AG04450 (cell line): Measurements from ENCODE around the gene AFF3. TPM values are rescaled to one million over a fixed set of nuclear protein-coding genes. Genes with fewer than 3 reads are reported as not detected.
"Not testable (repeated sequence)": the region's sequence is repeated elsewhere in the genome, so short reads cannot be mapped to it uniquely, and the experiment has no call there.

Experiments
- CTCF ChIA-PET: fragments of 300-600, 350-600 bp; formaldehyde crosslinking; extraction: SDS; loops from one replicate; lab custom pipeline; 2022; ENCODE audit warnings: antibody characterized with exemption, inconsistent platforms; lab: Charles Lee
- POLR2A ChIA-PET: fragments of 350-600 bp; formaldehyde crosslinking; extraction: SDS; loops from one replicate; lab custom pipeline; 2021; ENCODE audit warnings: antibody characterized with exemption, inconsistent platforms; lab: Yijun Ruan, JAX
- DNase-seq: peaks from one replicate; pipeline ENCODE4 v3.0.0-alpha.2; 2011; ENCODE audit warnings: low read depth, low spot score
- H3K27ac ChIP-seq: one replicate; pipeline ENCODE4 v1.5.1; 2012; ENCODE audit warnings: low read depth, low read length, control low read depth
- H3K27me3 ChIP-seq: one replicate; pipeline ENCODE4 v1.6.0; 2012; ENCODE audit warnings: low read length; ENCODE audit not compliant: control insufficient read depth, insufficient read depth
- H3K4me3 ChIP-seq: 2 replicates; pipeline ENCODE4 v1.5.1; 2011; ENCODE audit warnings: mild to moderate bottlenecking, low read depth, low read length, control low read depth
- H3K9me3 ChIP-seq: 2 replicates; pipeline ENCODE4 v1.5.1; 2012; ENCODE audit warnings: low read length; ENCODE audit not compliant: control insufficient read depth, insufficient read depth
- polyA plus RNA-seq: library from polyadenylated mRNA; depleted of rRNA; stranded (reverse); fragments of >200 nt; gene quantifications from 2 replicates; pipeline ENCODE4 v1.2.3, GENCODE V29; 2011
- TF ChIP-seq, protein P1 (sequence below): IDR thresholded peaks from 2 replicates; pipeline ENCODE4 v1.5.1; 2011; ENCODE audit warnings: low read depth, low read length, control low read depth, inconsistent platforms

Gene AFF3
- polyA plus RNA-seq, 1 experiment, result 17.9 TPM

DNA sequence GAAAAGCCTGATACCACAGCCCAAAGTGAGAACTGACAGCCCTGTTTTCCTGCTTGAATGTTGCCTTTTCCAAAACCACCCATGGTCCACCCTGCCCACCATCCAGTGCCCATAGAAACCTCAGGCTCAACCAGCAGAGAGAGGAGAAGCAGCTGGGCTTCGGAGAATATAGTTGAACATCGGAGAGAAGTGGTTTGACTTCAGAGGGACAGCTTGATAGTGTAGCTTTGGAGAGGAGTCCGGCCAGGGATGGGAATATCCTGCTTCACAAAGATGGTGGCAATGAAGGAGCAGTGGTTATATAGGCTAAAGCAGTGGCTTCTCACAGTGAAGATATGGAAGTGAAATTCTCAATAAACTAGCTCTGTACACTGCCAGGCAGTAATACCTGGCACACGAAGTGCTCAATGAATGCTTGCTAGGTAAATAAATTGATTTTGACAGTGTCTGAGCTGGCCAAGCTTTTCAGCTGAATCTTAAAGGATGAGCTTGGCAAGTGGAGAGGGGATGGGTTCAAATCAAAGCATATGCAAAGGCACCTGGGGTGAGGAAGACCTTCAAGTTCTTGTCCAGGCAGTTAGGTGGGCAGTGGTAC, 21.2 kb downstream of the AFF3 start:
- ChIA-PET POLR2A (no interaction called here), CTCF (no interaction called here)
- TF ChIP-seq, protein P1, sequence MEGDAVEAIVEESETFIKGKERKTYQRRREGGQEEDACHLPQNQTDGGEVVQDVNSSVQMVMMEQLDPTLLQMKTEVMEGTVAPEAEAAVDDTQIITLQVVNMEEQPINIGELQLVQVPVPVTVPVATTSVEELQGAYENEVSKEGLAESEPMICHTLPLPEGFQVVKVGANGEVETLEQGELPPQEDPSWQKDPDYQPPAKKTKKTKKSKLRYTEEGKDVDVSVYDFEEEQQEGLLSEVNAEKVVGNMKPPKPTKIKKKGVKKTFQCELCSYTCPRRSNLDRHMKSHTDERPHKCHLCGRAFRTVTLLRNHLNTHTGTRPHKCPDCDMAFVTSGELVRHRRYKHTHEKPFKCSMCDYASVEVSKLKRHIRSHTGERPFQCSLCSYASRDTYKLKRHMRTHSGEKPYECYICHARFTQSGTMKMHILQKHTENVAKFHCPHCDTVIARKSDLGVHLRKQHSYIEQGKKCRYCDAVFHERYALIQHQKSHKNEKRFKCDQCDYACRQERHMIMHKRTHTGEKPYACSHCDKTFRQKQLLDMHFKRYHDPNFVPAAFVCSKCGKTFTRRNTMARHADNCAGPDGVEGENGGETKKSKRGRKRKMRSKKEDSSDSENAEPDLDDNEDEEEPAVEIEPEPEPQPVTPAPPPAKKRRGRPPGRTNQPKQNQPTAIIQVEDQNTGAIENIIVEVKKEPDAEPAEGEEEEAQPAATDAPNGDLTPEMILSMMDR, result no peak
- H3K4me3 ChIP-seq, result no peak overlapping the region
- H3K27me3 ChIP-seq, result no peaks in the 10 kb centered on the region
- DNase-seq, result no peak
- H3K27ac ChIP-seq, result no peak overlapping the region
- H3K9me3 ChIP-seq, result no peaks in the 10 kb centered on the region

DNA sequence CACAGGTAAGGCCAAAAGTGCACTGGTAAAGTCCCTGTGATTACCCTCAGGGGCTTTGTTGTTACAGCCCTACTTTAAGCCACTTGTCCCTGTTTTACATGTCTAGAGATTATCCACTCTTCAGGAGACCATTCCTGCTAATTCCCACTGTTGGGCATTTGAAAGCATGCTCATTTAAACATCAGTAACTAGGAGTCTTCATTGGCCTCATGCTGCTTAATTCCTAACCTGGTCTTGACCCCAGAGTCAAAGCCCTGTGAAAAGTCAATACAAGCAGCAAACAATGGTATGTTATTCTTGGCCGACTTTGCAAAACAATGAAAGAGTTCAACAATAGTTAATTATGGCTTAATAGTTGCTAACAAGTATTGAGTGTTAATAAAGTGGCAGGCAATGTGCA, 23.2 kb downstream of the AFF3 start:
- no peak for DNase-seq
- H3K4me3 ChIP-seq, result no peak overlapping the region
- POLR2A ChIA-PET, result no interaction called here
- H3K27ac ChIP-seq, result no peak overlapping the region
- TF ChIP-seq, protein P1, result no peak
- H3K27me3 ChIP-seq, result no peaks in the 10 kb centered on the region
- CTCF ChIA-PET, result no interaction called here
- no peaks in the 10 kb centered on the region for H3K9me3 ChIP-seq

DNA sequence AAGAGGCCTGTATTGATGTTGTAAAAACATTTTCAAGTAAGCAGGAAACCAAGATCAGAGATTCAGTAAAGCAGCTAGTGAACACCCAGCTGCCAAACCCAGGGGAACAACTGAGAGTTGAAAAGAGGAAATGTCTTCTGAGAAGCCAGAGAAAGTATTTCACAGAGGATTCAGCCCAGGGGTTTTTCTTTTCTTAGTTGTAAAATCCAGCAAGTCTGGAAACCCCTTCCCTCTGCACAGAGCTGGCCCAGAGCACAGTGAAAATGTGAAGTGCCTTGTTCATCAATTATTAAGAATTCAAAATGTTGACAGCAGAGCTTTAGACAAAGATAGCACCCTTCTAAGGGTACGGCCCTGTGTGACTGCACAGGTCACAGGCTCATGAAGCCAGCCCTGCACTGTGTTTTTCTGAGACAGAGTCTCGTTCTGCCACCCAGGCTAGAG, 28.4 kb downstream of the AFF3 start:
- POLR2A ChIA-PET, result no interaction called here
- no peak overlapping the region for H3K4me3 ChIP-seq
- no peaks in the 10 kb centered on the region for H3K27me3 ChIP-seq
- H3K27ac ChIP-seq, result no peak overlapping the region
- CTCF ChIA-PET, result no interaction called here
- H3K9me3 ChIP-seq, result no peaks in the 10 kb centered on the region
- TF ChIP-seq, protein P1, result no peak
- DNase-seq, result no peak

DNA sequence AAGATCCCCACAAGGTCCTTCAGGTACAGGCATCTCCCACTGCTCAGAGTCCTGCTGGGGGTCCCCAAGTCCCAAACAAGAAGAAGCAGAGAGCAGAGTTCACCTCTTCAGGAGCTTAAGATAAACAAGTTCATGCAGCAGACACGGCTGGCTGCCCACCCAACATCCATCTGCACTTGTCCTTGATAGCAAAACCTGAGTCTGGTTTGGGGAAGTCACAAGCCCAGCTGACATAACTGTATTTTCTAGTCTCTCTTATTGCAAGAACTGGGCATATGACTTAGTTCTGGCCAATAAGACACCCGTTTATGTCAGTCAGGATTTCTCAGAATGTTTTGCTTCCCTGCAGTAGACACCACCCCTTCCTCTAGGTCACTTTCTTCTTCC, 31.8 kb downstream of the AFF3 start:
- no peak for DNase-seq
- Histone ChIP-seq H3K9me3 (no peaks in the 10 kb centered on the region), H3K4me3 (no peak overlapping the region), H3K27me3 (no peaks in the 10 kb centered on the region), H3K27ac (no peak overlapping the region)
- ChIA-PET CTCF (no interaction called here), POLR2A (no interaction called here)
- TF ChIP-seq, protein P1, result no peak

DNA sequence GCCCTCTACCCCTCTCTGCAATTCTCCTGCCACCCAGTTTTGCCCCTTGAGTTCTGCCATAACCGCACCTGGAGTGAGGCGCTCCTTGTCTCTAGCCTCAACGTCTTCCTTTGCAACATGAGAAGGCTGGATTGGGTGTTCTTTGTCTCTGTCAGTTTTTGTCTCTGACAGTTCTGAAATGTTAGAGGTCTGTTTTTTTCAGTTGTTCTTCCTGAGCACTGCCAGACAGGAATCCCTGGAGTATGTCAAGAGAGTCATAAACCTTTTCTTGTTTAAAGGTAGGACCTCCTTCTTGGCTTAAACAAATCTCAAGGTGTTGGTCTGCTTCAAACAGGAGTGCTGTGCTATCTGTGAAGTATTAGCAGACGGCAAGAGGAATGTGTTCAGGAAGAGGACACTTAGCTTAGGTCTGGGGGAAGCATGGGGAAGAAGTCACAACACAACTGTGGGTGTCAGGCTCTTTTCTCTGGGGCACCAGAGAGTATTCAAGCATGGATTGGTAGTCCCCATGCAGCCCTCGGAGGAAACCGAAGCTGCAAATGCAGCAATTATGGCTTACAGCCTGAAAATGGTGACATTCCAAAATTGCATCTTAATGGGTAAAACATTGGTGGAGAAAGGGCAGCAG, 32.3 kb downstream of the AFF3 start:
- CTCF ChIA-PET, result no interaction called here

DNA sequence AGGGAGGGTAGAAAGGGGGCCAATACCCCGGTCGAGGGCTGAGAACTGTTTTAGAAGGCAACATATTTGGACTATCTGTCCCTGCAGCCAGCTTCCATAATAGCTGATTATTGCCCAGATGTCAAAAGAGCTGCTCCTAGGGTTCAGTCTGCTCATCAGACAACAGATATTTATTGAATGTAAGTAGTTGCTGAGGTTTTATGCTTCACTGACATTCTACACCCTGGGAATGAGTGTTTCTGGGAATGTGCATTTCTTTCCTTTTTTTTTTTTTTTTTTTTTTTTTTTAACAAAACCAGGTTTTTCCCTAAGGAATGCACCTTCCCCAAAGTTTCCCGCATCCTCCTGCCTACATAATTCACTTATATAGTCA, 33.8 kb downstream of the AFF3 start:
- POLR2A ChIA-PET, result interaction anchor here (0.7 kb wide), 1 partner anchor 134 kb away, joined by 6 read pairs; no protein-coding TSS in a partner anchor
- DNase-seq, CTCF ChIA-PET, H3K27ac ChIP-seq, H3K27me3 ChIP-seq, H3K9me3 ChIP-seq, H3K4me3 ChIP-seq: not testable (repeated sequence)

More for the DNA sequence above, 32.3 kb downstream of the AFF3 start:
- POLR2A ChIA-PET, result no interaction called here
- Histone ChIP-seq H3K9me3 (no peaks in the 10 kb centered on the region), H3K27me3 (no peaks in the 10 kb centered on the region), H3K4me3 (no peak overlapping the region), H3K27ac (no peak overlapping the region)
- TF ChIP-seq, protein P1, result no peak
- no peak for DNase-seq
